PC-9 (cell line): ENCODE measurements around the gene TCP11L2.

Source experiments
- EZH2 ChIP-seq: fragments of 200-600 bp; sonication (generic); IDR thresholded peaks from 2 replicates; pipeline ENCODE4 v1.8.0; 2017; ENCODE audit warnings: antibody characterized with exemption, low read depth
- TF ChIP-seq, protein P1 (sequence below): fragments of 200-600 bp; sonication (generic); conservative IDR thresholded peaks from 2 replicates; pipeline ENCODE4 v1.6.1; 2017; ENCODE audit warnings: mixed run types, antibody characterized with exemption, mild to moderate bottlenecking, moderate library complexity

DNA sequence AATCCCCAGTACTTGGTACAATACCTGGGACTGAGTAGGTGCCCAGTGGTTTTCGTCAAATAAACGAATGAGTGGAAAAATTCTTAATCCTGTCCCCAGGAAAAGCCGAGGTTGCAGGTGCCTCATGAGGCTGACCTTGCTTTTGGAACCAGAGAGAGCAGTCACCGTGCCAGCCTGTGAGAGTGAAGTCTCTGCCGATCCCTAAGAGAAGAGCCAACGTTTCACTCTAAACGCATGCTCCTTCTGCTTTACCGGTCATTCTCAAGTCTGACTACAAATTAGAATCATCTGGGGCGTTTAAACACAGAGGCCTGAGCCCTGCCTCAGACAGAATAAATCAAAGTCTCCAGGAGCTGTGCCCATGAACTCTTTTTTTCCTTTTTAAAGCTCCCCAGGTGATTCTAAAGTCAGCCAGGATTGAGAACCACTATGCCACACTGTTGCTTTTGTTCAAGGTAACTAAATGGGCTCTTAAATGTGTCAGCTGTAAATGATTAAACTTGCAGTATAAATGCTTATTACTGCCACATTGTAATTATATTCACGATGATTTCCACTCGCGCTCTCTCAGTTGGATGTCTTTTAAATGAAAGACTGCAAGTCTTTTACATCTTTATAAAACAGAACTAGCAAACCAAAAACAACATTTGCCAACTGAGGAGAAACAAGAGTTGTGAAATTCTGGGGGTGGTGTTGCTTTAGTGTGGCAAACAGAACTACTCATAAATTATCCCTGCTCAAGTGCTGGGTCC, 26.9 kb downstream of the TCP11L2 start:
- TF ChIP-seq, protein P1, sequence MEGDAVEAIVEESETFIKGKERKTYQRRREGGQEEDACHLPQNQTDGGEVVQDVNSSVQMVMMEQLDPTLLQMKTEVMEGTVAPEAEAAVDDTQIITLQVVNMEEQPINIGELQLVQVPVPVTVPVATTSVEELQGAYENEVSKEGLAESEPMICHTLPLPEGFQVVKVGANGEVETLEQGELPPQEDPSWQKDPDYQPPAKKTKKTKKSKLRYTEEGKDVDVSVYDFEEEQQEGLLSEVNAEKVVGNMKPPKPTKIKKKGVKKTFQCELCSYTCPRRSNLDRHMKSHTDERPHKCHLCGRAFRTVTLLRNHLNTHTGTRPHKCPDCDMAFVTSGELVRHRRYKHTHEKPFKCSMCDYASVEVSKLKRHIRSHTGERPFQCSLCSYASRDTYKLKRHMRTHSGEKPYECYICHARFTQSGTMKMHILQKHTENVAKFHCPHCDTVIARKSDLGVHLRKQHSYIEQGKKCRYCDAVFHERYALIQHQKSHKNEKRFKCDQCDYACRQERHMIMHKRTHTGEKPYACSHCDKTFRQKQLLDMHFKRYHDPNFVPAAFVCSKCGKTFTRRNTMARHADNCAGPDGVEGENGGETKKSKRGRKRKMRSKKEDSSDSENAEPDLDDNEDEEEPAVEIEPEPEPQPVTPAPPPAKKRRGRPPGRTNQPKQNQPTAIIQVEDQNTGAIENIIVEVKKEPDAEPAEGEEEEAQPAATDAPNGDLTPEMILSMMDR = no peak
- no peak for TF ChIP-seq EZH2
